Endothelial cell (in vitro differentiated cells): ENCODE results near the gene CASQ1. TPM values are rescaled to one million over a fixed set of nuclear protein-coding genes. Genes with fewer than 3 reads are reported as not detected.

Source experiments
- DNase-seq: peaks from one replicate; pipeline ENCODE4 v3.0.0; 2021; ENCODE audit warnings: low spot score
- H3K27ac Mint-ChIP-seq: one replicate; pipeline ENCODE4 v1.8.0; 2021; ENCODE audit warnings: mixed read lengths, inconsistent platforms; ENCODE audit not compliant: unreplicated experiment
- H3K27me3 Mint-ChIP-seq: one replicate; pipeline ENCODE4 v1.8.0; 2021; ENCODE audit warnings: mild to moderate bottlenecking, moderate library complexity, mixed read lengths, inconsistent platforms; ENCODE audit not compliant: unreplicated experiment
- H3K36me3 Mint-ChIP-seq: one replicate; pipeline ENCODE4 v1.8.0; 2021; ENCODE audit warnings: mild to moderate bottlenecking, low read depth, mixed read lengths, inconsistent platforms; ENCODE audit not compliant: unreplicated experiment
- H3K4me1 Mint-ChIP-seq: one replicate; pipeline ENCODE4 v1.8.0; 2021; ENCODE audit warnings: mild to moderate bottlenecking, mixed read lengths, inconsistent platforms; ENCODE audit not compliant: unreplicated experiment
- H3K4me3 Mint-ChIP-seq: one replicate; pipeline ENCODE4 v1.8.0; 2021; ENCODE audit warnings: mild to moderate bottlenecking, mixed read lengths, inconsistent platforms; ENCODE audit not compliant: unreplicated experiment
- H3K9me3 Mint-ChIP-seq: one replicate; pipeline ENCODE4 v1.8.0; 2021; ENCODE audit warnings: mixed read lengths, inconsistent platforms; ENCODE audit not compliant: unreplicated experiment
- CTCF ChIP-seq: fragments of 200-600 bp; sonication (generic); IDR thresholded peaks from one replicate; pipeline ENCODE4 v1.5.0; 2021; ENCODE audit warnings: antibody characterized with exemption; ENCODE audit not compliant: unreplicated experiment
- total RNA-seq: library from RNA; stranded (reverse); fragmentation: NEBNext Ultra II Directional; extraction: Animal tissue kit (Norgen Biotek cat#: 25700); gene quantifications from one replicate; pipeline ENCODE4 v1.2.1, GENCODE V29; 2021; ENCODE audit not compliant: unreplicated experiment

The CASQ1 gene
- total RNA-seq, 1 donor from 2014 or later, result not detected

GRCh38 chr1:160196143-160196542, 5.8 kb downstream of the CASQ1 start:
- Mint-ChIP-seq H3K9me3 (no peaks in the 10 kb centered on the region), H3K4me1 (peaks cover 16% of the 10 kb centered on the region), H3K27ac (no peak overlapping the region), H3K36me3 (peaks cover 18% of the 10 kb centered on the region), H3K27me3 (peaks cover 5% of the 10 kb centered on the region), H3K4me3 (no peak overlapping the region)
- no peak for TF ChIP-seq CTCF
- DNase-seq, result no peak

- Mint-ChIP-seq H3K4me1 (peaks cover 14% of the 10 kb centered on the region), H3K36me3 (peaks cover 24% of the 10 kb centered on the region), H3K27ac (no peak overlapping the region)
Observed at GRCh38 chr1:160197231-160197630, 6.9 kb downstream of the CASQ1 start.

GRCh38 chr1:160200786-160201185, 10.4 kb downstream of the CASQ1 start:
- H3K4me3 Mint-ChIP-seq, result peak overlapping the region; percentile 3
- H3K4me1 Mint-ChIP-seq, result peaks cover 31% of the 10 kb centered on the region
- peaks cover 11% of the 10 kb centered on the region for H3K27me3 Mint-ChIP-seq
- DNase-seq, result no peak
- no peak overlapping the region for H3K27ac Mint-ChIP-seq
- no peaks in the 10 kb centered on the region for H3K9me3 Mint-ChIP-seq
- H3K36me3 Mint-ChIP-seq, result peaks cover 19% of the 10 kb centered on the region
- no peak for TF ChIP-seq CTCF

More at GRCh38 chr1:160197231-160197630, 6.9 kb downstream of the CASQ1 start:
- DNase-seq, result no peak
- TF ChIP-seq CTCF, result no peak
- H3K4me3 Mint-ChIP-seq, result no peak overlapping the region
- H3K27me3 Mint-ChIP-seq, result peaks cover 5% of the 10 kb centered on the region
- H3K9me3 Mint-ChIP-seq, result no peaks in the 10 kb centered on the region

GRCh38 chr1:160204526-160205241, 14.3 kb downstream of the CASQ1 start:
- Mint-ChIP-seq H3K27ac (peak overlapping the region; percentile 88), H3K9me3 (no peaks in the 10 kb centered on the region), H3K4me1 (peaks cover 66% of the 10 kb centered on the region), H3K4me3 (peak overlapping the region; percentile 82), H3K27me3 (peaks cover 28% of the 10 kb centered on the region), H3K36me3 (peaks cover 48% of the 10 kb centered on the region)
- DNase-seq, result no peak
- TF ChIP-seq CTCF, result no peak

GRCh38 chr1:160205242-160206035, 15.1 kb downstream of the CASQ1 start, which contains the start of gene PEA15:
Gene PEA15, plus strand, starts transcription at chr1:160205384. Its CDS starts 6,161 bp downstream, at chr1:160211545.
- peak within 1 kb of the TSS; percentile 95 for H3K27ac Mint-ChIP-seq
- peaks cover 49% of the 10 kb centered on the region for H3K36me3 Mint-ChIP-seq
- H3K9me3 Mint-ChIP-seq, result no peaks in the 10 kb centered on the region
- H3K27me3 Mint-ChIP-seq, result peaks cover 32% of the 10 kb centered on the region
- TF ChIP-seq CTCF, result no peak
- DNase-seq, result peak; percentile 76
- peaks cover 66% of the 10 kb centered on the region for H3K4me1 Mint-ChIP-seq
- peak within 1 kb of the TSS; percentile 89 for H3K4me3 Mint-ChIP-seq
